SJSA1 (cell line): ENCODE data around the gene CLTB. TPM values are rescaled to one million over a fixed set of nuclear protein-coding genes. Genes with fewer than 3 reads are reported as not detected.

ENCODE experiments used
- DNase-seq, 2 experiments: peaks; one replicate each; pipeline ENCODE4 v3.0.0-alpha.2; 2015 to 2020; ENCODE audit warnings: low spot score in 2 of 2, low read depth in 1 of 2
- H3K27ac ChIP-seq: fragments of 250-450 bp; sonication (Bioruptor Pico); 2 replicates; pipeline ENCODE4 v1.5.1; 2020; ENCODE audit warnings: mild to moderate bottlenecking, moderate library complexity
- H3K27me3 ChIP-seq: fragments of 250-450 bp; sonication (Bioruptor Pico); replicated peaks from 2 replicates; pipeline ENCODE4 v1.5.1; 2020; ENCODE audit warnings: mild to moderate bottlenecking, moderate library complexity
- H3K36me3 ChIP-seq: fragments of 250-450 bp; sonication (Bioruptor Pico); 2 replicates; pipeline ENCODE4 v1.5.1; 2020; ENCODE audit warnings: mild to moderate bottlenecking
- H3K4me1 ChIP-seq: fragments of 250-450 bp; sonication (Bioruptor Pico); replicated peaks from 2 replicates; pipeline ENCODE4 v1.6.1; 2021; ENCODE audit warnings: mild to moderate bottlenecking
- H3K4me3 ChIP-seq: fragments of 250-450 bp; sonication (Bioruptor Pico); 2 replicates; pipeline ENCODE4 v1.5.1; 2020; ENCODE audit warnings: mild to moderate bottlenecking
- H3K9me3 ChIP-seq: fragments of 250-450 bp; sonication (Bioruptor Pico); replicated peaks from 2 replicates; pipeline ENCODE4 v1.5.1; 2020; ENCODE audit warnings: mild to moderate bottlenecking
- total RNA-seq: library from RNA; depleted of rRNA; stranded (reverse); fragments of >200 nt; shearing (Covaris generic); gene quantifications from 2 replicates; pipeline ENCODE4 v1.2.3, GENCODE V29; 2014; rRNA removed

CLTB gene
- total RNA-seq, 1 experiment from 2014 or later, result 206 TPM

GRCh38 chr5:176356179-176356566 is 60.2 kb downstream of the CLTB start:
- Histone ChIP-seq H3K9me3 (no peaks in the 10 kb centered on the region), H3K27ac (no peak overlapping the region), H3K36me3 (peaks cover 80% of the 10 kb centered on the region), H3K27me3 (no peaks in the 10 kb centered on the region), H3K4me3 (no peak overlapping the region), H3K4me1 (peaks cover 11% of the 10 kb centered on the region)
- DNase-seq, result no peak

- no peaks in the 10 kb centered on the region for H3K9me3 ChIP-seq
- no peak overlapping the region for H3K27ac ChIP-seq
- peak; percentile 37 to 60 for DNase-seq
- no peak overlapping the region for H3K4me3 ChIP-seq
- H3K36me3 ChIP-seq, result peaks cover 84% of the 10 kb centered on the region
- H3K27me3 ChIP-seq, result no peaks in the 10 kb centered on the region
- H3K4me1 ChIP-seq, result peaks cover 11% of the 10 kb centered on the region
Observed at GRCh38 chr5:176355400-176356178, 60.8 kb downstream of the CLTB start.

DNA sequence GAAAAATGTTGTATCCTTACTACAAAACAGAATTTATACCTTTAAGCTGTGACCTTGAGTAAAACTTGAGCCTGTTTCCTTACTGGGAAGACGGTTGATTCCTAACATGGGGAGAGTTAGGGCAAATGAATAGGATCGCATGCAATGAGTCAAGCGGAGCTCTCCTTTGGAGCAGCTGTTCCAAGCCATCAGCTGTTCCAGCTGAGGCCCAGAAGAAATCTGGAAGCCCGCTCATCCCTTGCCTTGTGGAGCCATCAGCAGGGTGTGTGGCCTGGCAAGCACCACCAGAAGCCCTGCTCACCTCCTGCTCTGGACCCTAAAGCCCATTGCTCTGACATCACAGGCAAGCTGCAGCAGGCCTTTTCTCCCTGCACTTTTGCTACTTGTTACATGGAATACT is 62.8 kb downstream of the CLTB start:
- Histone ChIP-seq H3K27ac (no peak overlapping the region), H3K27me3 (no peaks in the 10 kb centered on the region)
- no peak for DNase-seq

DNA sequence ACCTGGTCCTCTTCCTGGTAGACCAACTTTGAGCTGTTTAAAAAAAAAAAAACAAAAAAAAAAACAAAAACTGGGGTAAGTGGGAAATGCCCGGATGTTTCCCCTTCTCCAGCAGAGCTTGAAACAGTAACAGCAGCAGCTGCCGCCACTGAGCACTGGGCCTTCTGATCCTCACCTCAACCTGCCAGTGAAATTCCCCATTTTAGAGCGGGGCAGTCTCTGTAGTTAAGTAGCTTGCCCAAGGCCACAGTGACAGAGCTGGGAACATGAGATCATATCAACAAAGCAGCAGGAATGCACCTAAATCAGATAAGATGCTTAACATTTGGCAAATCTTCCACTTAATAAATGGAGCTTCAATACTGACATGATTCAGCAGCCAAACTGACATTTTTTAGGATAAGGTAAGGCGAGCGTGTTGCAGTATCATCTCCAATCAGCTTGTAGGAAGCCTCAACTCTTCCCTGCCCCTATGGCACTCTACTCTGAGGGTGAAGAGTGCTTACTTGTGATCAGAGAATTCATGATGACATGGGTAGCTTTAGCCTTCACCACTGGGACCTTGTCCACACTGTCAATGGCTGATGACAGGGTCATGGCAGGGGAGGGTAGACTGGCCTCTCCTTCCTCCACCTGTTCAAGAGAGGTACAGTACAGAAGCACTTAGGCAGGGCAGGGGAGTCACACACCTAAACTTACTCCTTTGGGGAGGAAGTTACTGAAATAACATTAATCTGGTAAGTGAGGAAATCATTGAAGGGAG is 64.0 kb downstream of the CLTB start:
- H3K4me1 ChIP-seq, result peaks cover 11% of the 10 kb centered on the region
- H3K9me3 ChIP-seq, result no peaks in the 10 kb centered on the region
- H3K4me3 ChIP-seq, result no peak overlapping the region
- no peak for DNase-seq
- H3K36me3 ChIP-seq, result peaks cover 95% of the 10 kb centered on the region
- no peak overlapping the region for H3K27ac ChIP-seq
- no peaks in the 10 kb centered on the region for H3K27me3 ChIP-seq

More for the DNA sequence above, 62.8 kb downstream of the CLTB start:
- Histone ChIP-seq H3K4me1 (peaks cover 11% of the 10 kb centered on the region), H3K36me3 (peaks cover 94% of the 10 kb centered on the region), H3K9me3 (no peaks in the 10 kb centered on the region), H3K4me3 (no peak overlapping the region)

DNA sequence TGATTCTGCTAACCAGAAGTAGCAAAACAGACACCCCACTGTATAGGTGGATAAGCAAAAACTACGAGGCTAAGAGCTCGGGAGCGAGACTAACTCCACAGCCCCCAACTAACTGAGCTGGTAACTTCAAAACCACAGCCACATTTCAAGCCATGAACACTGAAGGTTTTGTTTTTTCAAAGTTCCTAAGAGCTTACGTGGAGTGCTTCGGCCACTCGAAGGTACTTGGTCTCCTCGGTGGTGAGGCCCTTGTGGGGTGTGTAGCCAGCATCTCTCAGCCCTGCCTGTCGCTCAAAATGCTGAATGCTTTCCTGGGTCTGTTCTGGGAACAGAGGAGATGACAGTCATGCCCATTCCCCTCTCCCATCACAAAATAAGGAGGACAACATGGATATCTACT is 65.9 kb downstream of the CLTB start:
- Histone ChIP-seq H3K27ac (no peak overlapping the region), H3K36me3 (peaks cover 97% of the 10 kb centered on the region), H3K27me3 (no peaks in the 10 kb centered on the region), H3K4me1 (peaks cover under 1% of the 10 kb centered on the region), H3K4me3 (no peak overlapping the region), H3K9me3 (no peaks in the 10 kb centered on the region)
- DNase-seq, result no peak

DNA sequence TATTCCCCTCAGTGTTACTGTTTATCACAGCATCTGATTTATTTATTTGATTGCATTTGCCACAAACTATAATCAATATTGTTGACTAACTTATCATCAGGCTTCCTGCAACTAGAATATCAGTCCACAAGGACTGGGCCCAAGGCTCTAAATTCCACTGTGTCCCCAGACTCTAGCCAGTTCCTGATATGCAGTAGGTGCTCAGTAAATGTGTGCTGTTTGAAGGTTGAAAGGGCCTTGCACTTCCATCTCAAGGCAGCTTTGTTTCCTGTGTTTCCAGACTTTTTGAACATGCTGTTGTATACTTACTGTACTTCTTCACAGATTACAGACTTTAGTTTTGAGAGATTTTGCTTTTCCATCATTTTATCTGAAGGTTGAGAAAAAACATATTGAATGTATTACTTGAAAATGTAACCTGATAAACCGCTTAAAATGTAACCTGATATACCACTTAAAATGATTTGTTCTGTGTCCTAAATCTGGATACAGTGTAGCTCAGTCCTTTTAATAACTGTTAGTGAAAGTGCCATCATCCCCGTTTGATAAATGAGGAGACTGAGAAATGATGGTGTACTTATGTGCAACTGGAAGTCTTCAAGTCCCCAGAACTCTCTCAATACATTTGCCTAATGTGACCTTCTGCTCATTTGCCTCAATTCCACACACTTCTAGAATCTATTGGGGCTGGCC is 73.4 kb downstream of the CLTB start:
- Histone ChIP-seq H3K27me3 (no peaks in the 10 kb centered on the region; the same call in 1 of the 2 replicates), H3K36me3 (peaks cover 34% of the 10 kb centered on the region)
- DNase-seq, result no peak

More for the DNA sequence above, 73.4 kb downstream of the CLTB start:
- Histone ChIP-seq H3K4me3 (no peak overlapping the region), H3K9me3 (no peaks in the 10 kb centered on the region), H3K4me1 (no peaks in the 10 kb centered on the region), H3K27ac (no peak overlapping the region)

Other genes starting within 250 kb of the CLTB start
- gene SIMC1, start 178.1 kb downstream of the CLTB start, total RNA-seq, result 4.7 and 5.2 TPM in 2 replicates
- 68.3 and 107 TPM in 2 replicates for gene KIAA1191, start 54.8 kb downstream of the CLTB start, total RNA-seq
- 2.4 and 2.5 TPM in 2 replicates for gene ARL10, start 51.1 kb downstream of the CLTB start, total RNA-seq
- gene NOP16, start 27.9 kb downstream of the CLTB start, total RNA-seq, result 32.0 and 43.5 TPM in 2 replicates
- gene HIGD2A, start 27.8 kb downstream of the CLTB start, total RNA-seq, result 84.7 and 92.2 TPM in 2 replicates
- gene FAF2, start 31.8 kb upstream of the CLTB start, total RNA-seq, result 60.9 and 78.4 TPM in 2 replicates
- 5.0 and 5.6 TPM in 2 replicates for gene RNF44, start 120.9 kb upstream of the CLTB start, total RNA-seq
- gene CDHR2, start 132.8 kb upstream of the CLTB start, total RNA-seq, result not detected in 2 replicates
- 15.0 and 15.6 TPM in 2 replicates for gene GPRIN1, start 193.6 kb upstream of the CLTB start, total RNA-seq
- not detected in 2 replicates for gene SNCB, start 214.0 kb upstream of the CLTB start, total RNA-seq
- gene EIF4E1B, start 214.1 kb upstream of the CLTB start, total RNA-seq, result not detected in 2 replicates
- 50.9 and 52.5 TPM in 2 replicates for gene TSPAN17, start 230.9 kb upstream of the CLTB start, total RNA-seq